HPDE6-E6E7 (cell line): ENCODE data around the gene TBC1D5.

Experiments
- DNase-seq: peaks from one replicate; pipeline ENCODE4 v3.0.0; 2011; ENCODE audit warnings: missing footprints; ENCODE audit errors: extremely low spot score

TBC1D5 gene

DNA sequence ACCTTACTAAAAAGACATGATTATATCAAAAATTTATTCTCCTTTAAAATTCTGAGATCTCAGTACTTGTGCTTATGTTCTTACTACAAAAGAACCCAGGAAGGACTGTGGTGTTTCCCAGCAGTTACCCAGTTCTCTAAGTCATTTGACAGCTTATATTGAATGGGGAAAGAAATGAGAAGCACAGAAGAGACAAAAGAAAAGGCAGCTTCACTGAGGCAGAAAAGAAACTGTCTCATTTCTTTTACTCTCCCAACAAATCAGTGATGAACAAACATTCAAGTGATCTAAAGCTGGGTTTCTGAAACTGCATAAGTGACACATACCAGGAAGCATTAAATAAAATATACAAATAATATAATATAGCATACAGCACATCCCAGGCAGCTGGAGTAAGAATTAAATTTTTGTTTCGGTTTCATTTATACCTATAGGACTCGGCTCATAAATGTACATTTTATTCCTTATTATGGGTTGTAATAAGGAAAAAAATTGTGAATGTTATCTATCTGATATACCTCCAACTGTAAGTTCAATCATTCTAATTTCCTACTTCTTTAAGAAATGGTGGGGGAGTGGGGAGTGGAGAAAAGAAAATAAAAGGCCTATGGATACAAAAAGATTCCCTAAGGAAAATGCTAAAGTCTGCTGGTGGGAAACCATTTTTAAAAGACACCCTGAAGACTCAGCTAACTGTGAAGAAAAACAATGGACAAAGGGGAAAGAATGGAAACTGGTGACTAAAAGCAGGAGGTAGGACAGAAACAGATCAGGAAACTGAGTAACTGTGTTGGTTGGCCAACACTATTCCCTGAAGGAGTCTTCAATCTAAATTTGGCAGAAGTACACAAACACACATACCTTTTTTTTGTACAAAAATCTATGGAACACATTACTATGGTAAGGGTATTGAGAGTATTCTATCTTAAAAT, 156.8 kb downstream of the TBC1D5 start:
- DNase-seq, result no peak

DNA sequence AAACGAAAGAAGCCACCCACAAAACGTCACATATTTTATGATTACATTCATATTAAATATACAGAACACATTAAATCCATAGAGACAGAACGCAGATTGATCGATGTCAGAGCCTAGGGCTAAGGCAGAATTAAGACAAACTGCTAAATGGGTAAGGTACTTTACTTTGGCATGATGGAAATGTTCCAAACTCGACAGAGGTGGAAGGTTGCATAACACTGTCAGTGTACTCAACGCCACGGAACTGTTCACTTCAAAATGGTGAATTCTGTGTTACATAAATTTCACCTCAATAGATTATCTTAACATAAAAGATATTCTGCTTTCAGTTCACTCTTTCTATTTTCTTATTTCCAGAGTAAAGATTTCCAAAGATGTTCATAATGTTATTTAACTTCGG, 158.4 kb downstream of the TBC1D5 start:
- DNase-seq, result no peak

DNA sequence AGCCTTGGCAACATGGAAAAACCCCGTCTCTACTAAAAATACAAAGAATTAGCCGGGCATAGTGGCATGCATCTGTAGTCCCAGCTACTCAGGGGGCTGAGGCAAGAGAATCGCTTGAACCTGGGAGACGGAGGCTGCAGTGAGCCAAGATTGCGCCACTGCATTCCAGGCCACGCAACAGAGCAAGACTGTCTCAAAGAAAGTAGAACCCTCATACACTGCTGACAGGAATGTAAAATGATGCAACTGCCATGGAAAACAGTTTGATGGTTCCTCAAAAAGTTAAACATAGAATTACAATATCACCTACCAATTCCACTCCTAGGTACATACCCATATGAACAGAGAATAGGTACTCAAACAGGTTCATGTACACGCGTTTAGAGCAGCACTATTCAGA, 158.9 kb downstream of the TBC1D5 start:
- DNase-seq, result no peak

DNA sequence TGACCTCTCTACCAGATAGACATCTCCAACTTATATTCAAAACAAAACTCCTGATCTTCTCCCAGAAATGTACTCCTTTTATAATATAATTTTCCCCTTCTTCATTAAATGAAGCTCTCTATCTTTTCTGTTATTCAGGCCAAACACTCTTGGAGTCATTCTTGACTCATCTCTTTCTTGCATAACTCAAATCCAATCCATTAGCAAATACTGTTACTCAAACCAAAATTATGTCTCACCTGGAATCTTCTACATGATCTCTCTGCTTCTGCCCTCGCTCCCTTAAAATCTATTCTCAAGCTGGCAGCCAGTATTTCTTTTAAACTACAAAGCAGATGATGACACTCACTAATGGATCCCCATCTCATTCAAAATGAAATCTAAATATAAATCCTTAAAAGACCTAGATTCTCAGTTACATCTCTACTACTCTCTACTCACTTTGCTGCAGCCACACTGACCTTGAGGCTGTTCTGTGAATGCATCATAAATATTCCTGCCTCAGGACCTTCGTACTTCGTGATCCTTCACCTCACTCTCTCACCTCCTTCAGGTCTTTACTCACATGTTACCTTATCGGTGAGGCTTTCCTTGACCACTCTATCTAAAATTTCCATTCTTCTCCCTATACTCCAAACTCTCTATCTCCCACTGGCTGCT, 160.9 kb downstream of the TBC1D5 start:
- no peak for DNase-seq

DNA sequence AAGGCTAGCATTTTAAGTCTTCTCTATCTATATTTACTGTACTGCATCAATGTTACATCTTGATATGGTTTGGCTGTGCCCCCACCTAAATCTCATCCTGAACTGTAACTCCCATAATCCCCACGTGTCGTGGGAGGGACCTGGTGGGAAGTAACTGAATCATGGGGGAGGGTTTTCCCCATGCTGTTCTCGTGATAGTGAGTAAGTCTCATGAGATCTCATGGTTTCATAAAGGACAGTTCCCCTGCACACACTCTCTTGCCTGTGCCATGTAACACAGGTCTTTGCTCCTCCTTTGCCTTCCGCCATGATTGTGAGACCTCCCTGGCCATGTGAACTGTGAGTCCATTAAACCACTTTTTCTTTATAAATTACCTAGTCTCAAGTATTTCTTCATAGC, 161.5 kb downstream of the TBC1D5 start:
- no peak for DNase-seq

DNA sequence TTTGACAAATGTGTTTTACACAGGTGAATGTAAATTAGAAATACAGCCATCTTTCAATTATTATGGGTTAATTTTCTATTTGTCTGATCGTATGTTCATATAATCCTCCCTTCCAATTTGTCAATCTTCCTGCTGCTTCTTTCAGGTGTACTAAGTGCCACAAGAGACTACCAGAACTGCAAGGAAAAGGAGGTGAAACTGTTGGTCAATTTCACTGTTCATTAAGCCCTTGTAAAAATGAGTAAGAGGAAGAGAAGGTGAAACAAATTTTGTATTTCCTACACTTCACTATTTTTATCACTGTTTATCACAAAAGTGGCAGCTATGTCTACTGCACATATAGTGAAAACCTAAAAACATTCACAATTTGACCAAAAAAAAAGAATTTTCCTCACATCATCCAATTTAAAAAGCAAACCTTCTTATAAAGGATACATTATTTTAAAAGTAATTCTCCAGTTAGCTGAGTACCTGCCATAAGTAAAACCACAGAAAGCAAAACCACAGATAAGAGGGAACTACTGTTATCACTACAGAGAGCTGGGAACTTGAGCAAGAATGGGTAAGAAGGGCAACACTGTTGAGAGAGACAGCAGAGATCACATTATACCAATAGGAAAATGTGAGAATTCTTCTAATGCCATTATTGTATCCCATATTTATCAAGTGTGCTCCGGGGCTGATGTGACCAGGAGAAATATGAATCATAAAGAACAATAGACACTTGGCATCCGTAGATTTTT, 163.0 kb downstream of the TBC1D5 start:
- DNase-seq, result no peak

DNA sequence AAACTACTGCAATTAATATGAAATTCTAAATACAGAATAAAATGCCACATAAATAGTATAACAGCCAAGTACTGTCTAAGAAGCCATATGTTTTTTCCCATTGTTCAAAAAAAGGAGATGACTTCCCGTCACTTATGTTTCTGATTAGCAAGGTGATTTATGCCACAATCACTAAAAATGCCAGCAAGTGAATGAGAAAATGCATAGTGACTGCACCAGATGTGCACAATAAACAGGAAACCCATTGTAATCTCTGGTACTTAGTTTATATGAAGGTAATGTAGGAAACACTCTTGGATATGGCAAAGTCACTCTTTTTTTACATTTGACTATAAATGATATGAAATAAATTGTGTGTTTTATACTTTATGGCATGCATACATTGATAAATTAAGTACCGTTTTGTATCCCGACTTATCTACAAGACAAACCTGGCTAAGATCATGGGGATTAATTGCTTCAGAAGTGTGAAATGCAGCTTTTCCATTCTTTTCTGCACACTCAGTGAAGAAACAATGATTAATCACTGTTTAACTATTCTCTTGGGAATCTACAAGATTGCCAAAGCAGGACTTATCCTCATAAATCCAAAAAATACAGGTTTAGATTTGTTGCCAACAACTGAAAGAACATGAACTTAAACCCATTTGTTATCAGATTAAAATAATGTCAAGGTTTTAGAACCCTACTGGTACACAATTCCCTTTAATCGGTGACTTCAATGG, 164.5 kb downstream of the TBC1D5 start:
- DNase-seq, result no peak

DNA sequence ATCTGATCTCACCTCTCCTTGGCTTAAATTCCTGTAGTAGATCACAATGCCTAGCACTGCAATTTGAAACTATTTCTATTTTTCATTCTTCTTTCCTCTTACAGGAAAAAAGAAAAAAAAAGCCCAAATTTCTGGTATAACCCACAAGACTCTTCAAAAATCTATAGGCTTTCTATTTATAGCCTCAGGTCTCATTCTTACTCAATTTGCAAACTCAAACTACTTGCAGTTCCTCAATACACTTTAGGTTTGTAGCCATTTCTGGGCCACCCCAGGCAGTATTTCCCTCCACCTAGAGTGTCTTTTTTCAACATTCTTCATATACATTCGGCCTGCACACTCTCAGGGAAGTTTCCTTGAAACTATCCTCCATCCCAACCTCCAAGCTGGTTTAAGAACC, 169.0 kb downstream of the TBC1D5 start:
- DNase-seq, result no peak

DNA sequence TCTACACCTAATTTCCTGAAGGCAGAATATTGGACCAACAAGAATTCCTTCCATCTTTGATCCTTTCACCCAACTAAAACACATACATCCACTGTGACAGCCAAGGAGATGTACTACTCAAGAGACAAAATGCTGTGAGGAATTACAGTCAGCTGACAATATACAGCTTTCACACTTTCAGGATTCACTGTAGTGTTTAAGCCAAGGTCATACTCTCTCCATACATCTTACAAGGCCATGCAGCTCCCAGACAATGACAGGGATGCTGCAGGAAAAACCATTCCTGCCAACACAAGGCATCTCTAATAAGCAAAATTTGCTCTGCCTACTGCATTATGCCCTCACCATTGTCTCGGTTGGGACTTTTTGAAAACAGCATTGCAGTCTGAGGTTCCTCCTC, 170.7 kb downstream of the TBC1D5 start:
- no peak for DNase-seq

DNA sequence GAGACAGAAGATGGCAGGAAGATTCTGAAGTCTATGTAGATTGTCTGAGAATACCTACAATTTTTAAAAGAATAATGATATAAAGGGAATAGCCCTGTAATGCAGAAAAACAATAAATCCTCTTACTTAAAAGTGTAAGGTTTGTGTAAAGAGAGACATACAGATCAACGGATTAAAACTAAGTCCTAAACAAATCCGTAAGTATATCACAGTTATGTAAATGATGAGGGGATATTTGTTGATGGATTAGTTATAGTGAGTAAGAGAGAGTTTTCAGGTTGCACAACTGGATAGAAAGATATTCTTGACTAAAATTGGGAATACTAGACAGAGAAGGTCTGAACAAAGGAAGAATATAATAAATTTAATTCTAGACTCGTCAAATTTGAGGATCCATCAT, 179.6 kb downstream of the TBC1D5 start:
- no peak for DNase-seq

DNA sequence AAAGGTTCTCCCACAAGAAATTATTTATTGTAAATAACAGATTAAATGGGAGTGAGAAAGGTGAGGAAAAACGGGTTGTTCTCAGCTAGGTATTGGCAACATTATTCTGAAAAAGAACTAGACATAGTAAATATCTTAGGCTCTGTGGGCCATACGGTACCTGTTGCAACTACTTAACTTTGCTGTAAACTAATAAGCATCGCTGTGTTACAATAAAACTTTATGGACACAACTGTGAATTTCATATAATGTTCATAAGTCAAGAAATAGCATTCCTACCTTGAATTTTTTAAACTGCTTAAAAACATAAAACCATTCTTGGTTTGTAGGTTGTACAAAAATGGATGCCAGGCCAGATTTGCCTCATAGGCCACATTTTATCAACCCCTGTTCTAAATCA, 183.9 kb downstream of the TBC1D5 start:
- DNase-seq, result no peak

DNA sequence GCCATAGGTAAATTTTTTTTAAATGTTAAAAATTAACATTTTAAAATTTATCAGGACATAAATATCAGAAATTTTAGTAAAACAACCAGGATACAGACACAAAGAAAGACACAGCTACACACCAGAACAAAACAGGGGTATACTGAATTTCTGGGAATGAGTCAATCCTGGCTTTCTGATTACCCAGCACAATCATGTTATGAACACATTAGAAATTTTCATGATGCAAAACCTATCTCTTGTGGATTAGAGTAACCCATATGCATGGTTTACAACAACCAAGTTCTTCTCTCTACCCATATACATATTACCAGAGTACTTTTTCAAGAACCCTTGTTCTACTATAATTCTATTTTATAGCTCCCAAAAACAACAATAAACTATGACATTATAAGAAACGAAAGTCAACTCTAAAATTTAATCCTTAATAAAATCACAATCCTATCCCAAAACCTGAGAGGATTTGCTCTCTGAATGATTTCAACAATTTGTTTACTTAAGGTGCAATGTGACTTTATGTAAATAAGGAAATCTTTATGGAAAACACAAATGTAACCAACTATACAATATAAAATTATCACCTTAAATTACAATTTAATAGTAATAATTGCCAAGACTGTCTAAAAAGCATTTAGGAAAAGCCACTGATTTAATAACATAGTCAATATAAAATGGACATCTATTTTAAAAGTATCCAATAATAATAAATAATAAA, 184.5 kb downstream of the TBC1D5 start:
- DNase-seq, result no peak

DNA sequence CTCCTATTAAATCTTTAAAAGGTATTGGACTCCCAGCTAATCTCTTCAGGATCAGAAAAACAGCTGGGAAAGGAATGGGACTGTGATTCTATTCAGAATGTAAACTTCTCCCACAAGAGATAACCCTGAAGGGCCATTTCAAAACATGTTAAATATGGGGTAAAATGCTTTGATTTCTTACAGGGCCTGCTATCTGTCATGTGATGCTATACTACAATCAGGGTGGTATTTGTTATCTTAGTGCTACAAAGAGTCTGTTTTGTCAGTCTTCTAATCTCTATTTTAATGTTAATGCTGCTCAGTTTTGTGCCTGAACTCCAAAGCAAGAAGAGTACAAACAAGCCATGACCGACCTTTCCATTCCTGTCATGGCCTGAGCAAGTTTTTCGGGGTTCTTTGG, 186.9 kb downstream of the TBC1D5 start:
- no peak for DNase-seq

DNA sequence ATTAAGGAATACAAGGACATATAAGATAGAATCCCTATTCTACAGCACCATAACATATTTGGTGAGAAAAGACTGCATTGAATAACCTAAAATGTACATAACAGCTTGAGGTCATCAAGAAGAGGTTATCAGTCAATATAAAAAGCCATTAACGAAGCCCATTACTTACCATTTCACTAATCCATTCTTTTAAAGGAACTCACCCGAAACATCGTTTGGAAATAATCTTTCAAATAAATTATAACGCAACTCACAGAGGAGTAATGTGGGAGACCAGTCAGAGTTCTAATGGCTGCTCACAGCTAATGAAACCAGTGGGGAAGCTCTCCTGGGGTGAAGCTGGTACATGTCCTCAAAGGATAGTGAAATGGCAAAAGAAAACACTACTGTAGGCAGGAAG, 188.4 kb downstream of the TBC1D5 start:
- DNase-seq, result no peak

DNA sequence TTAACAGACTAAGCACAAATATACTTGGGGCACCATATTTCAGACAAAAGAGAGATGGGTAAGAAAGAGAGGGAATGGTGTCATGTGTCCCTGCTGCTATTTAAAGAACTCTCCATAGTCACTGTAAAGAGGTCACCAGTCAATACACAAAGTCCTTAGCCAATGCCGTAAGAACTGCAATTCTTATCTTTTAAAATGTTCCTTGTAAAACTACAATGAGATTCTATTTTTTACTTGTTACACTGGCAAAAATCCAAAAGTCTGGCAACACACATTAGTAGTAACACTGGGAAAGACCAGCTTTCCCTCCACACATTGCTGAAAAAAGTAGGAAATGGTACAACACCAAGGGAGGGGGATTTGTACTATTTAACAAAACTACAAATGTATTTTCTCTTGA, 189.4 kb downstream of the TBC1D5 start:
- DNase-seq, result no peak

DNA sequence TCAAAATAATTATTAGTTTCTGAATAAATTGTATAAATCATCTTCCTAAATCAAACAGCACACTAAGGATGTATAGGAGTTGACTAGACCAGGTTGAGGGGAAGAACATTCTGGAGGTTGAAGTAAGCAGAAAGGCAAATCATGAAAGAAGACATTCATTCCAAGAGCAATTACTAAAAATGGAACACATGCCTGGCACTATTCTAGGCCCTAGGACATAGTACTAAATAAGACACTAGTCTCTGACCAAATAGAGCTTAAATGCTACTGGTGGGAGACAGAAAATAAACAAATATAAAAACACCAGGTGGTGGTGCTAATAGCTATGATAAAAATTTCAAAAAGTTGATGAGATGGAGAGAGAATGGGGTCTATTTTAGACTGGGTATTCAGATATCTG, 190.1 kb downstream of the TBC1D5 start:
- no peak for DNase-seq

DNA sequence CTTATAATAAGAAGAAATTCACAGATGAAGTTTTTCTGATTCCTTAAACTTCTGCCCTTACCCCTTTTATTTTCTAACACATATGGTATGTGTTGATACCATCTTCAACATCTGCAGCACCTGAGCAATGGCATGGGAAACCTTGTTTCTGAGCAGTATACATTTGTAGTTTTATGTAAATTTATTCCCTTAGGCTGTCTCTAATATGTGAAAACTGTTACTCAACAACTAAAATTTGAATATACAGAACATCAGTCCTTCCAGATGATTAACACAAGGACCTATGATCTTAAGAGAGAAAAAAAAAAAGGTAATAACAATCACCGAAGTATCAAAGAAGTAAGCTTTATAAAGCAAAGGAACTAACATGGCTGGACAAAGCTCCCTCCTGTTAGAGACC, 190.5 kb downstream of the TBC1D5 start:
- DNase-seq, result no peak

DNA sequence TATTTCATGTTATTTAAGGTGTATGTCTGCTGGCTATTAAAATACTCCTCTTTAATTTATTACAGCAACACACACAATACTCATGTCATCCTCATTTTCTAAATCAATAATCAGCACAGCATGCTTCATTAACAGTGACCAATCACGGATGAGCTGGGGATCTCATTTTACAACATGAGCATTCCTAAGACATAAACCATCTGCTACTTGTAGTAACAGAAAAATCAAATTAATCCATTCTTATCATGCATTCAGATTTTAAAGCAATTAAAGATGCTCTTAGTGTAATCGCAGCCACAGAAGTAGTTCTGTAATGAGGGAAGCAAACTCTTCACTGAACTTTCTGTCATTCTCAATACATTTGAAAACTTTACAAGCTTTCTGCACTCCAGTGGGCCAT, 191.1 kb downstream of the TBC1D5 start:
- no peak for DNase-seq

DNA sequence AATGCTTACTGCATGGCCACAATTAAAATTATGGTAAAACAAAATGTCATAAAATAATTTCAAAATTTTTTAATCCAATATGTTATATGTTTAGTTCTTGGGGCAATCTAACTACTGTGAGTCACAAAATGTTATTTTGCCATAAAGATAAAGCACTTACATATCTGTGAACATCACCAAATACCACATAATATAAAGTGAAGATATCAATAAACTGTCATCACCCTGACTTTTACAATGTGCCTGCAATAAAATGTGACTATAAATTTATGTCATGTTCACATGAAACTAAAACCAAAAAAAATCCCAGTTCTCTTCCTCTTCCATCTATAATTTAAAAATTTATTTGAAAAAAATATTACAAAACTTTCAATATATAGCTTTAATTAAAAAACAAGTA, 191.8 kb downstream of the TBC1D5 start:
- DNase-seq, result no peak

DNA sequence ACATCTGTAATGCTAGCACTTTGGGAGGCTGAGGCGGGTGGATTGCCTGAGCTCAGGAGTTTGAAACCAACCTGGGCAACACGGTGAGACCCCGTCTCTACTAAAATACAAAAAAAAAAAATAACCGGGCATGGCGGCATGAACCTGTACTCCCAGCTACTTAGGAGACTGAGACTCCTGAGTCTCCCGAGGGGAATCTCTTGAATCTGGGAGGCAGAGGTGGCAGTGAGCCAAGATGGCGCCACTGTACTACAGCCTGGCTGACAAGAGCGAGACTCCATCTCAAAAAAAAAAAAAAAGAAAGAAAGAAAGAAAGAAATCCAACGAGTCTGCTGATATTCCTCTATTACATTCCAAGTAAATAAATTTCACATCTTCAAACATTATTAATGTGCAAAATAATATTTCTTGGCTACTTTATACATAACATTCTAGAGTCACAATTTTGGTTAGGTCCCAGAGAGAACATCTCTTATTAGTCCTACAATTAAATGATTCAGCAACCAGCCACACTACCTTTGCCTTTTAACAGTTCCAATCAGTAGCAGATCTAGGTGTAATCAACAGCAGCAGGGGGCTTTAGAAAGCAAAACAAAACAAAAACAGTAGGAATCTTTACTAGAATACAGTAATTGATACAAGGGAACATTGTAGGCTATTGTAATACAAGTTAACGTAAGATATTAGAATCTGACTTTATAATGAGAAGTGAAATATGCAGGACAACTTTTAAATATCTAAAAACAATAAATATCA, 195.8 kb downstream of the TBC1D5 start:
- no peak for DNase-seq

DNA sequence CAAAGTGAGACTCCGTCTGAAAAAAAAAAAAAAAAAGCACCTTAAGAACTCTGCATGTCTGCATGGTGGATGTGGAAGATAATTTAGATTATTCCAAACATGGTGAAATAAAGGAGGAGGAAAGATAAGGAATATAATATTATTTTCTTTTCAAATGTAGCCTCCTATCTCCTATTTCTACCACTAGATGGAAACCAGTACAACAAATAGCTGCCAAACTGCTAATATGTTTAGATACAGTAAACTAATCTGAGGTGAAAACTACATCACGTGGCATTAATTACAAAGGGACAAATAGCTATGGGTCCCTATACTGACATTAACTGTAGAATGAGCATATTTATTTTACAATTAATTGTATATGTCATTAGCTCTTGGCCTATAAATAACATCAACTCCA, 197.8 kb downstream of the TBC1D5 start:
- no peak for DNase-seq
